NCI-H1417 (cell line): Measurements from ENCODE around the gene MRGPRD.

Experiments used
- DNase-seq, 3 experiments: peaks; one replicate each; lab custom pipeline; 2025; lab: John Stamatoyannopoulos, UW

MRGPRD gene

DNA sequence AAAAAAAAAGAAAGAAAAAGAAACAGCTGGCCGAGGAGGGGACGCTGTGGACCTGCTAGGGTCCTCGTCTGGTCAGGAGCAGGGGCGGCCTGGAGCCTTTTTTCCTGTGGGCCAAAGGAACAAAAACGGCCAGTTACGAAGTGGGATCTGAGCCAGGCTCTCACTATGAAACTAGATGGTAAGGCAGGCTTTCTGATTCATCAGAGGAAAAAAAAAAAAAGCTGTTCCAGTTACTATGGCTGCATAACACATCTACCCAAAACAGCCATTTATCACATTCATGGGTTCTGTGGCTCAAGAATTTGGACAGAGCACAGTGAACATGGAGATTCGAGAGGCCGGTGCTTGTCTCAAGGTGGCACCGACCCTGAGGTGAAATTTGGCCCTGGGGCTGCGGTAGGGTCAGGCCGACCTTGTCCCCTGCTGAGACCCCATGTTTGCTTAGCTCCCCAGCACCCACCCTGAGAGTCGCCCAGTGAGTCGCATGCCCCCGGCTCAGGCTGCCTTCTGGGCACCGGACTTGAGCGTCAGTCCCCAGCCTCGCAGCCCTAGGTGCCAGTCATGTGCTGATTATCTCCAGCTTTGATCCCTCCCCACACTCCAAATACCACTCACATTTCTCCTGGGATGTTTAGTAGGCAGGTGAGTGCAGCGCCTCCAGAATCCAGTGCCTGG lies 34.2 kb downstream of the MRGPRD start:
- no peak for DNase-seq

DNA sequence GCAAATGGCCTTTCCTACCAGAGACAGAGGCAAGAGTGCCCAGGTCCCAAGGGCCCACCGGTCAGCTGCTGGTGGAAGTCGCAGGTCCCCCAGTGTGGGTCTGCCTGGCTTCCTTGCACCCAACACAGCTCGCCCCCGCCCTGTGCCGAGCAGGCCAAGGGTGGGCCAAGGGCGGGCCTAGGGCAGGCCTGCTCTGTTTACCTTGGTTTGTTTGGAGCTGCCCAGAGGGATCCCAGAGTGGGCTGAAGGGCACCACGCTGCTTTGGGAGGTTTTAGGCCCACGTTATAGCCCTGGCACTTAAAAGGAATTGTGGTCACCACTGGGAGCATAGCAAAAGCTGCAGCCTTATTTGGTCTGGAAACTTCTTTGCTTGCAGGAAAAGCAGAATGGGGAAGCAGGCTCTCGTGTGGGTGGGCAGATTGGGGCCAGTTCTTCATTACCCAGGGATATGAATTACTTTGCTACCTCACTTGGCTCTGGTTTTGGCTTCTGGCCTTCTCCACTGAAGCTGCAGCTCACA lies 38.0 kb downstream of the MRGPRD start:
- DNase-seq: no peak

- DNase-seq: no peak
These were observed 38.6 kb downstream of the MRGPRD start for GRCh38 chr11:68942095-68942620.

DNA sequence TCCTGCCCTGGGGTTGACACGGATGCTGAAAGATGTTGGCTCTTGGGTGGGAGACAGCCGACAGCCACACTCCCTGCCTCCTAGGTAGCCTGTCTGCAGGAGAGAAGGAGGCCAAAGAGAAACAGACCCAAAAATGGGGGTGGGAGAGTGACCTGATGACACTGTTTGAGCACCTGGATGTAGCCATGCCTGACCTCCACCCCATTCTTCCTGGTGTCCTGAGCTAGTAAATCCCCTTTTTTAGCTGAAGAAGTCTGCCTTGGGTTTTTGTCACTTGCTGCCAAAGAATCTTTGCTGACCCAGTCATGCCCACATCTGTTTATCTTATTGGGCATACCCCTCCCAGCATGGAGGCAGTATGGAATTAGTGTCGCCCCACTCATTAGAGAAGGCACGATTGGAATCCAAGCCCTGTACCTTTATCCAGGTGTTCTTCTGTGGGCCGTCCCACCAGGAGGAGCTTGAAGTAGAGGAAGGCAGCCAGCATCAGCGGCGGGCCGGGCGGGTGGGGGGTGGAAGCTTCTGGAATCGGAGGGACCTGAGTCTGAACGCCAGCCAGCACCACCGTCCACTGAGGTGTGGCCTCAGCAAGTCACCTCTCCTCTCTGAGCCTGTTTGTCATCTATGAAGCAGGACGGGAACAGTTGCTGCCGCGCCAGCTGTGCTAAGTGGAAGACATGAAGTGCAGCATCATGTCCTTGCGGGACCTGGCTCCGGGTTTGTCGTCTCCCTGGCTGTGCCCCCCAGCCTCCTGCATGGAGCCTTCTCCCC lies 39.3 kb downstream of the MRGPRD start:
- DNase-seq: no peak

GRCh38 chr11:68940651-68941323 lies 40.0 kb downstream of the MRGPRD start:
- DNase-seq: no peak

GRCh38 chr11:68939583-68940555 lies 40.9 kb downstream of the MRGPRD start:
- no peak for DNase-seq

GRCh38 chr11:68938816-68939582 lies 41.8 kb downstream of the MRGPRD start:
- DNase-seq: no peak

DNA sequence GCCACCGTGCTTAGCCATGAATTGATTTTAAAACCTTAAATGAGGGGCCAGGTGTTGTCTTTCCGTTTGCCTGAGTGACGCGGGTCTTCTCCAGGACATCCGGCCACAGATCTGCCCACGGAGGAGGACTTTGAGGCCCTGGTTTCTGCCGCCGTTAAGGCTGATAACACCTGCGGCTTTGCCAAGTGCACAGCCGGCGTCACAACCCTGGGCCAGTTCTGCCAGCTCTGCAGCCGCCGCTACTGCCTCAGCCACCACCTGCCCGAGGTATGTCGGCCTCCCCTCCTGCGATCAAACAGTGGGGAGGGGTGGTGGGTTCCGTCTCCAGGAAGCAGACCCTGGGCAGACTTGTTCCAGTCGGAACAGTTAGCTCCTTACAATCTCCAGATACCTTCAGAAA lies 42.7 kb downstream of the MRGPRD start:
- DNase-seq: no peak

- DNase-seq: no peak
These were observed 43.8 kb downstream of the MRGPRD start for GRCh38 chr11:68936676-68937620.

DNA sequence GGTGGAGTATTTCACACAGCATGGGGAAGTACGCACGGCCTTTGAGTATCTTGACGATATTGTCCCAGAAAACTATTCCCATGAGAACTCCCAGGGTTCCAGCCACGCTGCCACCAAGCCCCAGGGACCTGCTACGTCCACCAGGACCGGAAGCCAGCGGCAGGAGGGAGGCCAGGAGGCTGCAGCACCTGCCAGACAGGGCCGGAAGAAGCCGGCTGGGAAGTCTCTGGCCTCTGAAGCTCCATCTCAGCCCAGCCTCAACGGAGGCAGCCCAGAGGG lies 44.5 kb downstream of the MRGPRD start:
- no peak for DNase-seq

DNA sequence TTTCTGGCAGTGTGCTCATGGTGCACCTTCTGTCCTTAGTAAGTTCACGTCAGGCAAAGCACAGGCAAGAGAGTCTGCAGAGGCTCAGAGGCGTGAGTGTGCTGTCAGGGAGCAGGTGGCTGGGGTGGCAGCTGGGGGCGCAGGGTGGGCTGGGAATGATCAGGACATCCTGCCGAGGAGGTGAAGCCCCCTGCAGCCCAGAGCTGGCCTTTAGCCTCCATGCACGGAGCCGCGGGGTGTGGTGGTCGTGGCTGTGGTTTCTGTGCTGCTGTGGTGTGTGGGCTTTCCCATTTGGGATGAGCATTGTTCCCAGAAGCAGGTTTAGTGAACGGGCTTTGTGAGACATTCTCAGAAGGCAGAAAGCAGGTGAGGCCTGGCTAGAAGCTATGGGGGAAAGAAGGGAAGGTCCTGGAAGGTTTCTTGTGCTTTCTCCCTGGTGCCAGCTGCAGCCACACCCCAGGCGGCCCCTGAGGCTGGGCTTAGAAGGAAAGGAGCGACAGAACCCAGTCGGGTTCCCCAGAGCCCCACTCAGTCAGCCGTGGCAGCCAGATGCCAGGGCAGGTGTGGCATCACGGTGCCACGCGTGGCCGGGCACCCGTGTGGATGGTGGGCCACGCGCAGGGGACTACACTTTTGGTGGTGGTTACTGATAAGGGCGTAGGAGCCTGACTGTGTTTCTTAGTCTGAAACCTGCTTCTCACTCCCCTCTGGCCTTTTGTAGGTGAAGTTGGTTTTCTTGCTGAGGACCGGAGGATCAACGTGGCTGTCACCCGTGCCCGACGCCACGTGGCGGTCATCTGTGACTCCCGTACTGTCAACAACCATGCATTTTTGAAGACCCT lies 45.0 kb downstream of the MRGPRD start:
- DNase-seq: no peak

- DNase-seq: no peak
These were observed 45.7 kb downstream of the MRGPRD start for GRCh38 chr11:68935066-68935465.

GRCh38 chr11:68934666-68935065 lies 46.1 kb downstream of the MRGPRD start:
- DNase-seq: no peak

- DNase-seq: no peak
These were observed 46.5 kb downstream of the MRGPRD start for GRCh38 chr11:68934321-68934645.

DNA sequence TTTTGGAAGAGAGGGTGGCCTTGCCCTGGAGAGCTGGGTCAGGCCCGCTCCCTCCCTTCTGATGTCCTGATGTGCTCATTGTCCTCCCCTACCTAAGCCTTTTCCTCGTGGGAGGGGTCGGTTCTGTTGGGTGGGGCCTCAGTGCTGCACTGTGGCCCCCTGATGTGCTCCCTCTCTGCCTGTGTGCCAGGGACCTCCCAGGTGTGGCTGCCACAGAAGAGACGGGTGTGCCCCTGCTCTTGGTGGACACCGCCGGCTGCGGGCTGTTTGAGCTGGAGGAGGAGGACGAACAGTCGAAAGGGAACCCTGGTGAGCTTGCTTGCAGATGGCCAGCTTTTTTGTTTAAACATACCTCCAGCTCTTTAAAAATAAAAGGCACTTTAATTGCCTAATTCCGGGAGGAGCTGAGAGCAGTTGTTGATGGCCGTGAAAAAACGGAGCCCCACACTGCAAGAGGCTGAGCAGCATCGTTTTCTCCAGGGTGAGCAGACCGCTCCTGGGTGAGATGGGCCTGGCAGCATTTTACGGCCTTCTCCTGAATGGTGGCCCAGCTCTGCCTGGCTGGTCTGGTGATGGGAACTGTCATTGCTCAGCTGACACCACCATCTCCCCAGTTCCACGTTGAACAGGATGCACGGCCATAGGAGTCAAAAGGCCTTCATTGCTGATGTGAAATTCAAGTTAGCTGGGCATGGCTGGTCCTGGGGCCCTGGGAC lies 47.0 kb downstream of the MRGPRD start:
- peak in 2 of 3 experiments; percentile 79 to 93 for DNase-seq

GRCh38 chr11:68932933-68933577 lies 47.7 kb downstream of the MRGPRD start:
- DNase-seq: no peak

GRCh38 chr11:68932358-68932757 lies 48.4 kb downstream of the MRGPRD start:
- DNase-seq: no peak

- no peak for DNase-seq
These were observed 48.9 kb downstream of the MRGPRD start for GRCh38 chr11:68931911-68932310.
